SK-N-SH (cell line): ENCODE results near the gene KDM4F. TPM values are rescaled to one million over a fixed set of nuclear protein-coding genes. Genes with fewer than 3 reads are reported as not detected.

ENCODE experiments used
- CTCF ChIA-PET: fragments of 300-600, 350-600 bp; formaldehyde crosslinking; extraction: SDS; loops from one replicate; lab custom pipeline; 2021; lab: Yijun Ruan, JAX
- POLR2A ChIA-PET: fragments of 350-600 bp; sonication (Branson Sonifier 250); formaldehyde crosslinking; extraction: SDS; loops from one replicate; lab custom pipeline; 2020; ENCODE audit warnings: antibody characterized with exemption, inconsistent platforms; lab: Yijun Ruan, JAX
- DNase-seq: peaks from one replicate; pipeline ENCODE4 v3.0.0; 2012
- H2AFZ ChIP-seq: fragments of 200-600 bp; sonication (generic); 2 replicates; pipeline ENCODE4 v1.8.1; 2016; ENCODE audit warnings: antibody characterized with exemption, mild to moderate bottlenecking, low read depth
- H3F3A ChIP-seq: fragments of 200-600 bp; sonication (generic); replicated peaks from 2 replicates; pipeline ENCODE3; 2016; ENCODE audit warnings: antibody characterized with exemption, mild to moderate bottlenecking; ENCODE audit not compliant: insufficient read depth
- H3K27ac ChIP-seq, 2 experiments: fragments of 200-500 bp in 1 of 2; fragments of 200-600 bp in 1 of 2; sonication (Bioruptor generic) in 1 of 2; sonication (generic), shearing (Covaris generic) in 1 of 2; 2 replicates each; pipeline versions ENCODE4 v1.5.1 to v1.6.1; 2014 to 2016; ENCODE audit warnings: low read depth in 2 of 2, inconsistent platforms in 1 of 2, low read length in 1 of 2, mild to moderate bottlenecking in 1 of 2, mixed read lengths in 1 of 2
- H3K27me3 ChIP-seq: fragments of 200-600 bp; sonication (generic), shearing (Covaris generic); 2 replicates; pipeline ENCODE4 v1.6.1; 2016; ENCODE audit warnings: mixed run types; ENCODE audit not compliant: insufficient read depth
- H3K36me3 ChIP-seq, 2 experiments: fragments of 200-500 bp in 1 of 2; fragments of 200-600 bp in 1 of 2; sonication (Bioruptor generic) in 1 of 2; sonication (generic) in 1 of 2; replicated peaks in 1 of 2; 2 replicates each; pipeline versions ENCODE3 to v1.5.1; 2014 to 2016; ENCODE audit warnings: low read length in 1 of 2, mild to moderate bottlenecking in 1 of 2; ENCODE audit not compliant: insufficient read depth in 2 of 2, control insufficient read depth in 1 of 2
- H3K4me1 ChIP-seq, 2 experiments: fragments of 200-500 bp in 1 of 2; fragments of 200-600 bp in 1 of 2; sonication (Bioruptor generic) in 1 of 2; sonication (generic), shearing (Covaris generic) in 1 of 2; 2 replicates each; pipeline versions ENCODE4 v1.5.1 to v1.6.1; 2014 to 2016; ENCODE audit warnings: low read depth in 1 of 2, low read length in 1 of 2, mixed run types in 1 of 2; ENCODE audit not compliant: insufficient read depth in 2 of 2, control insufficient read depth in 1 of 2
- H3K4me2 ChIP-seq: fragments of 200-600 bp; sonication (generic), shearing (Covaris generic); 2 replicates; pipeline ENCODE4 v1.6.1; 2017; ENCODE audit warnings: mixed run types
- H3K4me3 ChIP-seq, 2 experiments: fragments of 200-500 bp in 1 of 2; fragments of 200-600 bp in 1 of 2; sonication (Bioruptor generic) in 1 of 2; sonication (generic), shearing (Covaris generic) in 1 of 2; 2 replicates each; pipeline versions ENCODE4 v1.5.1 to v1.8.1; 2014 to 2016; ENCODE audit warnings: low read depth in 2 of 2, inconsistent platforms in 1 of 2, low read length in 1 of 2, mild to moderate bottlenecking in 1 of 2, mixed read lengths in 1 of 2, moderate library complexity in 1 of 2
- H3K79me2 ChIP-seq: fragments of 200-600 bp; sonication (generic); 2 replicates; pipeline ENCODE4 v1.8.1; 2017; ENCODE audit warnings: mild to moderate bottlenecking; ENCODE audit not compliant: insufficient read depth
- H3K9ac ChIP-seq: fragments of 200-600 bp; sonication (generic); 2 replicates; pipeline ENCODE4 v1.6.1; 2017; ENCODE audit warnings: mixed run types
- H3K9me2 ChIP-seq: fragments of 200-600 bp; sonication (generic); 2 replicates; pipeline ENCODE4 v1.6.1; 2017; ENCODE audit warnings: mixed run types
- H3K9me3 ChIP-seq: fragments of 200-600 bp; sonication (generic); 2 replicates; pipeline ENCODE4 v1.6.1; 2017; ENCODE audit warnings: mixed run types, mild to moderate bottlenecking, moderate library complexity
- H4K20me1 ChIP-seq: fragments of 200-600 bp; sonication (generic); 2 replicates; pipeline ENCODE4 v1.6.1; 2017; ENCODE audit warnings: mild to moderate bottlenecking, mixed run types; ENCODE audit not compliant: insufficient read depth
- CHD2 ChIP-seq: fragments of 150-350 bp; IDR thresholded peaks from 2 replicates; pipeline ENCODE4 v1.6.1; 2018; ENCODE audit warnings: low read length; ENCODE audit not compliant: partially characterized antibody
- CTCF ChIP-seq: fragments of 200-600 bp; sonication (generic); IDR thresholded peaks from 2 replicates; pipeline ENCODE4 v1.6.1; 2017; ENCODE audit warnings: antibody characterized with exemption, mild to moderate bottlenecking, moderate library complexity
- ELF1 ChIP-seq: IDR thresholded peaks from 2 replicates; pipeline ENCODE4 v1.4.0; 2012
- EP300 ChIP-seq, 2 experiments: IDR thresholded peaks; 2 replicates each; pipeline versions ENCODE4 v1.4.0 to v1.6.1; 2012; ENCODE audit warnings: borderline replicate concordance in 1 of 2, low read depth in 1 of 2, low read length in 1 of 2
- FOSL2 ChIP-seq: IDR thresholded peaks from 2 replicates; pipeline ENCODE4 v1.4.0; 2012; ENCODE audit warnings: low read depth, mild to moderate bottlenecking, moderate library complexity, borderline replicate concordance
- FOXJ3 ChIP-seq: sonication (generic); formaldehyde crosslinking; IDR thresholded peaks from 2 replicates; pipeline ENCODE4 v1.5.1; 2020; ENCODE audit warnings: mild to moderate bottlenecking, missing genetic modification reagents
- GABPA ChIP-seq: IDR thresholded peaks from 2 replicates; pipeline ENCODE4 v1.4.0; 2012; ENCODE audit warnings: low read depth, mild to moderate bottlenecking
- GATA2 ChIP-seq: sonication (generic); formaldehyde crosslinking; IDR thresholded peaks from 2 replicates; pipeline ENCODE4 v1.5.0; 2020; ENCODE audit warnings: mild to moderate bottlenecking, missing genetic modification reagents
- MXI1 ChIP-seq: IDR thresholded peaks from 2 replicates; pipeline ENCODE4 v1.6.1; 2012; ENCODE audit warnings: mild to moderate bottlenecking, low read depth, low read length, improper control_type of control experiment
- POLR2AphosphoS5 ChIP-seq: IDR thresholded peaks from 2 replicates; pipeline ENCODE4 v1.6.1; 2012; ENCODE audit warnings: low read depth, low read length
- RAD21 ChIP-seq: IDR thresholded peaks from 2 replicates; pipeline ENCODE4 v1.6.1; 2012; ENCODE audit warnings: mild to moderate bottlenecking, low read length
- RXRA ChIP-seq: IDR thresholded peaks from 2 replicates; pipeline ENCODE4 v1.4.0; 2012; ENCODE audit warnings: low read depth, mild to moderate bottlenecking, borderline replicate concordance
- SIN3A ChIP-seq: IDR thresholded peaks from 2 replicates; pipeline ENCODE4 v1.6.1; 2012; ENCODE audit warnings: low read depth, mild to moderate bottlenecking, low read length, moderate library complexity, borderline replicate concordance
- SMC3 ChIP-seq: IDR thresholded peaks from 2 replicates; pipeline ENCODE4 v1.6.1; 2012; ENCODE audit warnings: low read depth, low read length, improper control_type of control experiment
- TAF1 ChIP-seq: IDR thresholded peaks from 2 replicates; pipeline ENCODE4 v1.6.1; 2012; ENCODE audit warnings: low read depth, mild to moderate bottlenecking, low read length, moderate library complexity, borderline replicate concordance
- ZBTB33 ChIP-seq: IDR thresholded peaks from 2 replicates; pipeline ENCODE4 v1.4.0; 2012; ENCODE audit warnings: low read depth, borderline replicate concordance
- WGBS: methylation state at CpG from one replicate; pipeline ENCODE4 v1.1.6; 2017; ENCODE audit warnings: low lambda C conversion rate; 5-methylcytosine and 5-hydroxymethylcytosine counted together
- polyA plus RNA-seq, 3 experiments: library from polyadenylated mRNA; depleted of rRNA; stranded (reverse); fragments of >200 nt; gene quantifications; 2 replicates each; pipeline ENCODE4 v1.2.3, GENCODE V29; 2012

KDM4F gene
- polyA plus RNA-seq, 1 of the 3 experiments (the other 2 are of a cell fraction), result not detected

- peak; percentile 66; the same call in 1 of the 2 replicates for TF ChIP-seq ZBTB33
- TF ChIP-seq FOXJ3 (CRISPR knock-in tag), result peak; percentile 42; the same call in 1 of the 2 replicates
- peak; percentile 55; the same call in 1 of the 2 replicates for TF ChIP-seq SIN3A
- no peak for TF ChIP-seq SMC3
- 0 out of 2 replicates have a peak, but pooled peaks have one; percentile 20 for TF ChIP-seq ELF1
- TF ChIP-seq GATA2 (CRISPR knock-in tag), result 0 out of 2 replicates have a peak, but pooled peaks have one; percentile 18
- TF ChIP-seq TAF1, result peak; percentile 65; the same call in 1 of the 2 replicates
- TF ChIP-seq CHD2, result peak; percentile 27
- TF ChIP-seq POLR2AphosphoS5, result peak; percentile 55; the same call in 1 of the 2 replicates
- peak; percentile 50 for TF ChIP-seq CTCF
Observed at GRCh38 chr11:95067039-95067840, 18.0 kb downstream of the KDM4F start (continued).

GRCh38 chr11:95067841-95068219, 18.6 kb downstream of the KDM4F start:
- Histone ChIP-seq H3K4me1 (peaks cover 7 to 8% of the 10 kb centered on the region in 2 experiments; a peak in 3 of 4 replicates), H3K4me3 (peak overlapping the region; percentile 90 to 98), H3K27ac (peak overlapping the region; percentile 79 to 96), H3F3A (peaks cover 18% of the 10 kb centered on the region), H2AFZ (peak overlapping the region; percentile 74), H3K27me3 (no peaks in the 10 kb centered on the region), H4K20me1 (no peaks in the 10 kb centered on the region), H3K36me3 (peaks cover 12 to 16% of the 10 kb centered on the region in 2 experiments), H3K79me2 (peaks cover 25% of the 10 kb centered on the region), H3K9me2 (no peaks in the 10 kb centered on the region), H3K9ac (peak overlapping the region; percentile 74), H3K4me2 (peak overlapping the region; percentile 83), H3K9me3 (no peaks in the 10 kb centered on the region)
- no peak for DNase-seq
- TF ChIP-seq RAD21 (no peak), GABPA (no peak), ZBTB33 (no peak), RXRA (no peak), MXI1 (no peak), EP300 (IDR thresholded peaks at IDR 0.05; ENCODE audit: borderline replicate concordance in 1 of 2, low read depth in 1 of 2, low read length in 1 of 2) (no peak), FOSL2 (no peak)
- POLR2A ChIA-PET, result interaction anchor here (0.9 to 2.8 kb wide), 6 partner anchors 22 to 721 kb away, joined by 3 to 21 read pairs (median 10); partner anchors contain the start of genes CWC15, ENDOD1, FAM76B and KDM4D
- under 1% methylated on average over 15 of the region's 16 CpGs for WGBS
- CTCF ChIA-PET, result interaction anchor here (0.8 to 6.4 kb wide), 21 partner anchors 9 to 721 kb away, joined by 3 to 52 read pairs (median 5); partner anchors contain the start of genes ENDOD1, FAM76B and SESN3
